ENCODE data around the gene ADGRF3.

DNA sequence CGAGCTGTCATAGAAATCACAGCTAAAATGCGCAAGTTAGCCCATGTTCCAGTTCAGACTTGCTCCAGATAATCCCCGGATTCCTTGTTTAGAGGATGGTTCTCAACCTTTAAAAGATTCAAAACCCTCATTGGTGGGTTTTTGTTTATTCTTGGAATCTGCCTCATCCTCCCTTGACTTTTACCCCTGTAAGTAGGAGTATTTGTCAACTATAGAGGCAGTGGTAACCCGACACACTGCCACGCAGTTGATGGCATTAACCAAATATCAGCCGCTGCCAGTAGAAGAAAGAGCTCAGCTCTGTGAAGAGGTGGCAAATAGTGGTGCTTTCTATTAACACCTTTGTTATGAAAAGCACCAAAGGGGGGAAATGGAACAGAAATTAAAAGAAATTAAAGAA, 41.0 kb downstream of the ADGRF3 start:
- TF ChIP-seq EZH2 (IDR thresholded peaks at IDR 0.05; ENCODE audit: insufficient read depth, poor library complexity, severe bottlenecking), result no peak
- no peak for TF ChIP-seq EZH2phosphoT487 (IDR thresholded peaks at IDR 0.05; ENCODE audit: insufficient read depth, low read depth)

Measured in GM23248 (cell line).